Epithelial cell of proximal tubule (primary cell): ENCODE data around the gene KCNMA1. TPM values are rescaled to one million over a fixed set of nuclear protein-coding genes. Genes with fewer than 3 reads are reported as not detected.
A peak's percentile ranks its signal among the peaks of the same experiment; 100 is the strongest.

ENCODE experiments used
- DNase-seq: peaks from one replicate; pipeline ENCODE4 v3.0.0-alpha.2; 2011; ENCODE audit warnings: low read depth
- H3K4me3 ChIP-seq: 2 replicates; pipeline ENCODE4 v1.5.1; 2011; ENCODE audit warnings: low read depth, mild to moderate bottlenecking, low read length
- CTCF ChIP-seq: conservative IDR thresholded peaks from 2 replicates; pipeline ENCODE4 v1.5.1; 2012; ENCODE audit warnings: low read depth, mild to moderate bottlenecking, low read length
- total RNA-seq: library from RNA; depleted of rRNA; stranded (reverse); fragments of >200 nt; gene quantifications from 2 replicates; pipeline ENCODE4 v1.2.3, GENCODE V29; 2015

Gene KCNMA1
- total RNA-seq, 1 donor from 2014 or later = 12.5 TPM

DNA sequence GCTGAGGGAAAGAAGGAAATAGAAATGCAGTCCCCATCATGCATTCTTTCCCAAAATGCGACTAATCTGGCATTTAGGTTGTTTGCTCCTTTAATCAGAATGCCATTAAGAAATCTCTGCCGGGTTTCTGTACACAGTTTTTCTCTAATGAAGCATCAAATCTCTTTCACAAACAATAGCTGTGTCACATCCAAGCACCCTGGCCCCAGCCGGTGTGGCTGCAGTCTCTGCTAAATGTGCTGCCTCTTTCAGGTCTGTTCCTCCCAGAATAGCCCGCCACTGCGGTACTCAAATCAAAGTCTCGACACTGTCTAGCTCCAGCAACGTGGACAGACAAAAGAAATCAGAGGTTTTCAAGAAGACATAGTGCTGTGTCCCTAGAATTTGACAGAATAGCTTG, 343.8 kb downstream of the KCNMA1 start:
- no peak overlapping the region for H3K4me3 ChIP-seq
- no peak for TF ChIP-seq CTCF
- DNase-seq = no peak

DNA sequence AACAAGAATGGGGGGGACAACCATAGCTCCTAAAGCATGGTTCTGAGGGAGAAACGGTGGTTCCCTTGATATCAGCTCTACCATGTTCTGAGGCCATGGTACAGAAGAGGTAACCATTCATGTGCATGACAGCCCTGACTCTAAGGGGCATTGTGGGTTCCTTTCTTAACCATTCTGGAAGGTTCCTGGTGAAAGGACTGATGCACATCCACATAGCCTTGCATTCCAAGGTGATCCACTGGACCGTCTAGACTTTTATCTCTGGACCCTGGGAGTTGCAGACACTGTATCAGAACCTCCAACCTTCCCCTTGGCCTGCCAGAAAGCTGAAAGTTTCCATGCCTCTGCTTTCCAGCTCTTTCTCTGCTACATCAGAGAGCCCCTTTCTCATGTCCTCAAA, 344.3 kb downstream of the KCNMA1 start:
- no peak for DNase-seq
- H3K4me3 ChIP-seq = no peak overlapping the region
- no peak for TF ChIP-seq CTCF

DNA sequence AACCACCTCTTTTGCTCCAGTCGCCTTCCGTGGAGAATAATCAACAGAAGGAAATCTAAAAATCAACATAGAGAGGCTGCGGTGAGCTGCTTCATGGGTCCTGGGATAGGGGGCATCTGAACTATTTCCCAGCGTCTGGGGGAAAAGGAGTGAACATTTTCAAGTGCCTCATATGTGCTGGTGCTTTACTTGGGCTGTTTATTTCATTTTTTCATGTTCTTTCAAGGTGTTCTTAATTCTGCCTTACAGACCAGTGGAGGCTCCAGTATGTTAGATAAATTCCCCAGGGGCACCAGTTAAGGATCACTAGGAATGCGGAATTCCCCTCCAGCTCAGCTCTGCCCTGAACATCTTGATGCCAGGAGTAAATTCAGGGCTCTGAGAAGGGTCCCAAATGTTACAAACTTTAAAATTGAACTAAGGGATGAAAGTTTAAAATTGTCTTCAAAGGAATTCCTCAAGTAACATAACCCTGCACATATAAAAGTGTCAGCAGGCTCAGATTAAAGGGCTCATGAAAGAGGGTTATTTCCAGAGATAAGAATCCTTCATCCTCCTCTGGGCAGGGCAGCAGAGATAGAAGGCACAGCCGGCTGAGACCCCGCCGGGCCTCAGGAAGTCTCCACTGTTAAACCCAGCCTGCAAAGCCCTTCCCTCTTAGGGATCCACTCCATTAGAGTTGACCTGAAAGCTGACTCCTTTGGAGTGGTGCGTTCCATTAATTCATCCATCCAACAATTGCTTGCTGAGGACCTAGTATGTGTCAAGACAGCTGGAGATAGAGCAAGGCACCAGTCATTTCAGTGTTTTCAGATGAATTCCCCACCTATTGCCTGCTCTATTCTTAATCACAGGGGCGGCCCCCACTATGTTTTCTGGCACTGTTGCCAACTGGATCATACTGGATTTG, 345.8 kb downstream of the KCNMA1 start:
- no peak overlapping the region for H3K4me3 ChIP-seq
- no peak for DNase-seq
- TF ChIP-seq CTCF = no peak

GRCh38 chr10:77290528-77291155, 347.0 kb downstream of the KCNMA1 start:
- peak; percentile 97 for DNase-seq
- no peak overlapping the region for H3K4me3 ChIP-seq
- TF ChIP-seq CTCF = peak; percentile 3

DNA sequence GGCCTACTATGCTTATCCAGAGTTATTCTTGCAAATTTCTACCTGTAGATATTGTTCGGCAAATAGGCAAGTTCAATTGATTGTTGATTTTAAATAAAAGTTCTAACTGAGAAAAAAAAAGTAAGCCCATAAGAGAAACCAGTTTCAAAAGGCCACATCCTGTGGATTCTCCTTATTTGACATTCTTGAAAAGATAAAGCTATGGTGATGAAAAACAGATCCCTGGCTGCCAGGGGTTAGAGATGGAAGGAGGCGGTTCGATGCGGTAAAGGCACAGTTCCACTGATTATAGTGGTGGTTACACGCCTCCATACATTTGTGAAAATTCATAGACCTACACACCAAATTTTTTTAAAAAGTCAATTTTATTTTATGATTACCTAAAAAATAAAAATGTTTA, 347.8 kb downstream of the KCNMA1 start:
- TF ChIP-seq CTCF = no peak
- no peak overlapping the region for H3K4me3 ChIP-seq
- DNase-seq = no peak

DNA sequence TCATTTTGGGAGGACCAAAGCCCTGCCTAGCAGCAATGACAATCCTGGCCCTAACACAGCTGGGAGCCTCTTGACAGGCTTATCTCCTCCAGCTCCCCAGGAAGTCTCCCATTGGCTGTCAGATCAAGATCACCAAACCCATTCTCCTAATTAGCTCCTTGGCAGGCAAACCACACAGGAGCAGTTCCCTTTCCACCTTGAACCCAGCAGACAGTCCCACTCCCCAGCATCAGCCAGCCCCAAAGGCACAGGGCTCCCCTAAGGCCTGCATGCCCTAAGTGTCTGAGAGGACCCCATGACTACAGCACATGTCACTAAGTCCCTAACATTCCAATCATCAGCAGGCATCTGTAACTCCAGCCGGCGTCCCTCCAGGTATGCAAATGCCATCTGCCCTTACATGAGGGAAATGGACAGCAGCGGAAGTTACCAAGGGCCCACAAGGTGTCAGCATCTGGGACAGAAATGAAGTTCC, 348.5 kb downstream of the KCNMA1 start:
- DNase-seq = no peak
- no peak overlapping the region for H3K4me3 ChIP-seq
- TF ChIP-seq CTCF = no peak
